ENCODE data around the gene DNAJA4. TPM values are rescaled to one million over a fixed set of nuclear protein-coding genes. Genes with fewer than 3 reads are reported as not detected.

DNAJA4 gene
- total and polyA plus RNA-seq, 2 experiments from 2014 or later = 5.0 to 12.5 TPM

DNA sequence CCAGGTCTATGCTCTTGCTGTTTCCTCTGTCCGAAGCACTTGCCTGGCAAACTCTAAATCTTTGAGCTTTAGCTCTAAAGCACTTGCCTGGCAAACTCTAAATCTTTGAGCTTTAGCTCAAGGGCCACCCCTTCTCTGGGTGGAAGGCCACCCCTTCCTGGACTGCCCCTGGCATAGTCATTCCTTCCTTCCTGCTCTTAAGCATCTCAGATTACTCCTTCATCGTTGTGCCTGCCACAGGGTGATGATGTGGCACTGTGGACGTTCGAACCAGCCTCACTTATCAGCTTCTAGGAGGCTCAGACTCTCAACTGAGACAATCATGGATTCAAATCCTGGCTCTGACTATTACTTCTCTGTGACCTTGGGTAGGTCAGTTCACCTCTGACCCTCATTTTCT is 65.3 kb downstream of the DNAJA4 start:
- Histone ChIP-seq H3K27ac (ENCODE audit: low read depth) (no peak overlapping the region), H2AFZ (no peak overlapping the region), H3K79me2 (replicated peaks; ENCODE audit: insufficient read depth) (no peaks in the 10 kb centered on the region), H3K4me1 (ENCODE audit: insufficient read depth) (peaks cover 5% of the 10 kb centered on the region), H4K20me1 (replicated peaks; ENCODE audit: insufficient read depth) (no peaks in the 10 kb centered on the region), H3K9me2 (ENCODE audit: insufficient read depth) (no peaks in the 10 kb centered on the region), H3K4me3 (no peak overlapping the region), H3K36me3 (ENCODE audit: insufficient read depth) (no peaks in the 10 kb centered on the region), H3F3A (replicated peaks; ENCODE audit: low read depth) (no peaks in the 10 kb centered on the region), H3K4me2 (no peak overlapping the region), H3K27me3 (ENCODE audit: insufficient read depth) (no peaks in the 10 kb centered on the region)
- Mint-ChIP-seq H3K4me1 (peaks cover 12% of the 10 kb centered on the region), H3K4me3 (no peak overlapping the region), H3K36me3 (ENCODE audit: low read depth) (no peaks in the 10 kb centered on the region), H3K9me3 (no peaks in the 10 kb centered on the region), H3K27me3 (ENCODE audit: insufficient read depth, low read depth, poor library complexity) (no peaks in the 10 kb centered on the region), H3K27ac (0 out of 2 replicates have a peak overlapping the region, but pooled peaks have one; percentile 24)
- no peak for DNase-seq (ENCODE audit: low spot score)
- TF ChIP-seq ZNF114 (CRISPR knock-in tag; IDR thresholded peaks at IDR 0.05) (no peak), ZNF331 (CRISPR knock-in tag; IDR thresholded peaks at IDR 0.05; ENCODE audit: low read depth) (no peak), NANOG (IDR thresholded peaks at IDR 0.05; ENCODE audit: borderline replicate concordance) (no peak), POLR2AphosphoS5 (IDR thresholded peaks at IDR 0.05; ENCODE audit: low read depth) (no peak), CREB1 (CRISPR knock-in tag; IDR thresholded peaks at IDR 0.05; ENCODE audit: low read depth) (no peak), STAT1 (IDR thresholded peaks at IDR 0.05; ENCODE audit: unreplicated experiment) (no peak), EZH2phosphoT487 (IDR thresholded peaks at IDR 0.05; ENCODE audit: unreplicated experiment) (no peak), EZH2 (IDR thresholded peaks at IDR 0.05; ENCODE audit: low read depth, unreplicated experiment) (no peak), JUNB (IDR thresholded peaks at IDR 0.05; ENCODE audit: unreplicated experiment) (no peak)
- TF ChIP-seq, protein P1, sequence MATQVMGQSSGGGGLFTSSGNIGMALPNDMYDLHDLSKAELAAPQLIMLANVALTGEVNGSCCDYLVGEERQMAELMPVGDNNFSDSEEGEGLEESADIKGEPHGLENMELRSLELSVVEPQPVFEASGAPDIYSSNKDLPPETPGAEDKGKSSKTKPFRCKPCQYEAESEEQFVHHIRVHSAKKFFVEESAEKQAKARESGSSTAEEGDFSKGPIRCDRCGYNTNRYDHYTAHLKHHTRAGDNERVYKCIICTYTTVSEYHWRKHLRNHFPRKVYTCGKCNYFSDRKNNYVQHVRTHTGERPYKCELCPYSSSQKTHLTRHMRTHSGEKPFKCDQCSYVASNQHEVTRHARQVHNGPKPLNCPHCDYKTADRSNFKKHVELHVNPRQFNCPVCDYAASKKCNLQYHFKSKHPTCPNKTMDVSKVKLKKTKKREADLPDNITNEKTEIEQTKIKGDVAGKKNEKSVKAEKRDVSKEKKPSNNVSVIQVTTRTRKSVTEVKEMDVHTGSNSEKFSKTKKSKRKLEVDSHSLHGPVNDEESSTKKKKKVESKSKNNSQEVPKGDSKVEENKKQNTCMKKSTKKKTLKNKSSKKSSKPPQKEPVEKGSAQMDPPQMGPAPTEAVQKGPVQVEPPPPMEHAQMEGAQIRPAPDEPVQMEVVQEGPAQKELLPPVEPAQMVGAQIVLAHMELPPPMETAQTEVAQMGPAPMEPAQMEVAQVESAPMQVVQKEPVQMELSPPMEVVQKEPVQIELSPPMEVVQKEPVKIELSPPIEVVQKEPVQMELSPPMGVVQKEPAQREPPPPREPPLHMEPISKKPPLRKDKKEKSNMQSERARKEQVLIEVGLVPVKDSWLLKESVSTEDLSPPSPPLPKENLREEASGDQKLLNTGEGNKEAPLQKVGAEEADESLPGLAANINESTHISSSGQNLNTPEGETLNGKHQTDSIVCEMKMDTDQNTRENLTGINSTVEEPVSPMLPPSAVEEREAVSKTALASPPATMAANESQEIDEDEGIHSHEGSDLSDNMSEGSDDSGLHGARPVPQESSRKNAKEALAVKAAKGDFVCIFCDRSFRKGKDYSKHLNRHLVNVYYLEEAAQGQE (IDR thresholded peaks at IDR 0.05; ENCODE audit: unreplicated experiment) = no peak
- TF ChIP-seq, protein P2, sequence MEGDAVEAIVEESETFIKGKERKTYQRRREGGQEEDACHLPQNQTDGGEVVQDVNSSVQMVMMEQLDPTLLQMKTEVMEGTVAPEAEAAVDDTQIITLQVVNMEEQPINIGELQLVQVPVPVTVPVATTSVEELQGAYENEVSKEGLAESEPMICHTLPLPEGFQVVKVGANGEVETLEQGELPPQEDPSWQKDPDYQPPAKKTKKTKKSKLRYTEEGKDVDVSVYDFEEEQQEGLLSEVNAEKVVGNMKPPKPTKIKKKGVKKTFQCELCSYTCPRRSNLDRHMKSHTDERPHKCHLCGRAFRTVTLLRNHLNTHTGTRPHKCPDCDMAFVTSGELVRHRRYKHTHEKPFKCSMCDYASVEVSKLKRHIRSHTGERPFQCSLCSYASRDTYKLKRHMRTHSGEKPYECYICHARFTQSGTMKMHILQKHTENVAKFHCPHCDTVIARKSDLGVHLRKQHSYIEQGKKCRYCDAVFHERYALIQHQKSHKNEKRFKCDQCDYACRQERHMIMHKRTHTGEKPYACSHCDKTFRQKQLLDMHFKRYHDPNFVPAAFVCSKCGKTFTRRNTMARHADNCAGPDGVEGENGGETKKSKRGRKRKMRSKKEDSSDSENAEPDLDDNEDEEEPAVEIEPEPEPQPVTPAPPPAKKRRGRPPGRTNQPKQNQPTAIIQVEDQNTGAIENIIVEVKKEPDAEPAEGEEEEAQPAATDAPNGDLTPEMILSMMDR (conservative IDR thresholded peaks at IDR 0.05; ENCODE audit: low read depth in 2 of 2) = no peak
- TF ChIP-seq, protein P3, sequence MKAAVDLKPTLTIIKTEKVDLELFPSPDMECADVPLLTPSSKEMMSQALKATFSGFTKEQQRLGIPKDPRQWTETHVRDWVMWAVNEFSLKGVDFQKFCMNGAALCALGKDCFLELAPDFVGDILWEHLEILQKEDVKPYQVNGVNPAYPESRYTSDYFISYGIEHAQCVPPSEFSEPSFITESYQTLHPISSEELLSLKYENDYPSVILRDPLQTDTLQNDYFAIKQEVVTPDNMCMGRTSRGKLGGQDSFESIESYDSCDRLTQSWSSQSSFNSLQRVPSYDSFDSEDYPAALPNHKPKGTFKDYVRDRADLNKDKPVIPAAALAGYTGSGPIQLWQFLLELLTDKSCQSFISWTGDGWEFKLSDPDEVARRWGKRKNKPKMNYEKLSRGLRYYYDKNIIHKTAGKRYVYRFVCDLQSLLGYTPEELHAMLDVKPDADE (IDR thresholded peaks at IDR 0.05) = no peak
- TF ChIP-seq, protein P4, sequence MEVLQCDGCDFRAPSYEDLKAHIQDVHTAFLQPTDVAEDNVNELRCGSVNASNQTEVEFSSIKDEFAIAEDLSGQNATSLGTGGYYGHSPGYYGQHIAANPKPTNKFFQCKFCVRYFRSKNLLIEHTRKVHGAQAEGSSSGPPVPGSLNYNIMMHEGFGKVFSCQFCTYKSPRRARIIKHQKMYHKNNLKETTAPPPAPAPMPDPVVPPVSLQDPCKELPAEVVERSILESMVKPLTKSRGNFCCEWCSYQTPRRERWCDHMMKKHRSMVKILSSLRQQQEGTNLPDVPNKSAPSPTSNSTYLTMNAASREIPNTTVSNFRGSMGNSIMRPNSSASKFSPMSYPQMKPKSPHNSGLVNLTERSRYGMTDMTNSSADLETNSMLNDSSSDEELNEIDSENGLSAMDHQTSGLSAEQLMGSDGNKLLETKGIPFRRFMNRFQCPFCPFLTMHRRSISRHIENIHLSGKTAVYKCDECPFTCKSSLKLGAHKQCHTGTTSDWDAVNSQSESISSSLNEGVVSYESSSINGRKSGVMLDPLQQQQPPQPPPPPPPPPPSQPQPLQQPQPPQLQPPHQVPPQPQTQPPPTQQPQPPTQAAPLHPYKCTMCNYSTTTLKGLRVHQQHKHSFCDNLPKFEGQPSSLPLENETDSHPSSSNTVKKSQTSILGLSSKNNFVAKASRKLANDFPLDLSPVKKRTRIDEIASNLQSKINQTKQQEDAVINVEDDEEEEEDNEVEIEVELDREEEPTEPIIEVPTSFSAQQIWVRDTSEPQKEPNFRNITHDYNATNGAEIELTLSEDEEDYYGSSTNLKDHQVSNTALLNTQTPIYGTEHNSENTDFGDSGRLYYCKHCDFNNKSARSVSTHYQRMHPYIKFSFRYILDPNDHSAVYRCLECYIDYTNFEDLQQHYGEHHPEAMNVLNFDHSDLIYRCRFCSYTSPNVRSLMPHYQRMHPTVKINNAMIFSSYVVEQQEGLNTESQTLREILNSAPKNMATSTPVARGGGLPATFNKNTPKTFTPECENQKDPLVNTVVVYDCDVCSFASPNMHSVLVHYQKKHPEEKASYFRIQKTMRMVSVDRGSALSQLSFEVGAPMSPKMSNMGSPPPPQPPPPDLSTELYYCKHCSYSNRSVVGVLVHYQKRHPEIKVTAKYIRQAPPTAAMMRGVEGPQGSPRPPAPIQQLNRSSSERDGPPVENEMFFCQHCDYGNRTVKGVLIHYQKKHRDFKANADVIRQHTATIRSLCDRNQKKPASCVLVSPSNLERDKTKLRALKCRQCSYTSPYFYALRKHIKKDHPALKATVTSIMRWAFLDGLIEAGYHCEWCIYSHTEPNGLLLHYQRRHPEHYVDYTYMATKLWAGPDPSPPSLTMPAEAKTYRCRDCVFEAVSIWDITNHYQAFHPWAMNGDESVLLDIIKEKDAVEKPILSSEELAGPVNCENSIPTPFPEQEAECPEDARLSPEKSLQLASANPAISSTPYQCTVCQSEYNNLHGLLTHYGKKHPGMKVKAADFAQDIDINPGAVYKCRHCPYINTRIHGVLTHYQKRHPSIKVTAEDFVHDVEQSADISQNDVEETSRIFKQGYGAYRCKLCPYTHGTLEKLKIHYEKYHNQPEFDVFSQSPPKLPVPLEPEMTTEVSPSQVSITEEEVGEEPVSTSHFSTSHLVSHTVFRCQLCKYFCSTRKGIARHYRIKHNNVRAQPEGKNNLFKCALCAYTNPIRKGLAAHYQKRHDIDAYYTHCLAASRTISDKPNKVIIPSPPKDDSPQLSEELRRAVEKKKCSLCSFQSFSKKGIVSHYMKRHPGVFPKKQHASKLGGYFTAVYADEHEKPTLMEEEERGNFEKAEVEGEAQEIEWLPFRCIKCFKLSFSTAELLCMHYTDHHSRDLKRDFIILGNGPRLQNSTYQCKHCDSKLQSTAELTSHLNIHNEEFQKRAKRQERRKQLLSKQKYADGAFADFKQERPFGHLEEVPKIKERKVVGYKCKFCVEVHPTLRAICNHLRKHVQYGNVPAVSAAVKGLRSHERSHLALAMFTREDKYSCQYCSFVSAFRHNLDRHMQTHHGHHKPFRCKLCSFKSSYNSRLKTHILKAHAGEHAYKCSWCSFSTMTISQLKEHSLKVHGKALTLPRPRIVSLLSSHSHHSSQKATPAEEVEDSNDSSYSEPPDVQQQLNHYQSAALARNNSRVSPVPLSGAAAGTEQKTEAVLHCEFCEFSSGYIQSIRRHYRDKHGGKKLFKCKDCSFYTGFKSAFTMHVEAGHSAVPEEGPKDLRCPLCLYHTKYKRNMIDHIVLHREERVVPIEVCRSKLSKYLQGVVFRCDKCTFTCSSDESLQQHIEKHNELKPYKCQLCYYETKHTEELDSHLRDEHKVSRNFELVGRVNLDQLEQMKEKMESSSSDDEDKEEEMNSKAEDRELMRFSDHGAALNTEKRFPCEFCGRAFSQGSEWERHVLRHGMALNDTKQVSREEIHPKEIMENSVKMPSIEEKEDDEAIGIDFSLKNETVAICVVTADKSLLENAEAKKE (CRISPR knock-in tag; IDR thresholded peaks at IDR 0.05) = no peak
- ATAC-seq = no peak
